HG02642 (cell line): ENCODE measurements around the gene CMC1.
"Not testable (repeated sequence)": the region's sequence is repeated elsewhere in the genome, so short reads cannot be mapped to it uniquely, and the experiment has no call there.

Experiments
- ATAC-seq: cut with Tn5 transposase; IDR thresholded peaks from one replicate; pipeline ENCODE4 v1.9.1; 2021; ENCODE audit warnings: mild to moderate bottlenecking; ENCODE audit not compliant: unreplicated experiment, poor library complexity

The CMC1 gene

GRCh38 chr3:28241221-28242160, at the start of gene CMC1:
Gene CMC1 (plus strand): TSS chr3:28241619. CDS start chr3:28241794, 175 bp downstream.
- ATAC-seq: peak; percentile 98

- ATAC-seq: no peak
Measured at GRCh38 chr3:28198161-28198560, 43.3 kb upstream of the CMC1 start.

- ATAC-seq: no peak
Measured at GRCh38 chr3:28198974-28199373, 42.4 kb upstream of the CMC1 start.

GRCh38 chr3:28199643-28200042, 41.8 kb upstream of the CMC1 start:
- ATAC-seq: not testable (repeated sequence)

GRCh38 chr3:28200366-28200848, 41.0 kb upstream of the CMC1 start:
- ATAC-seq: not testable (repeated sequence)

- ATAC-seq: no peak
Measured at GRCh38 chr3:28206479-28206878, 34.9 kb upstream of the CMC1 start.

GRCh38 chr3:28207000-28207733, 34.3 kb upstream of the CMC1 start:
- ATAC-seq: no peak

- no peak for ATAC-seq
Measured at GRCh38 chr3:28210968-28211713, 30.3 kb upstream of the CMC1 start.

GRCh38 chr3:28212681-28213080, 28.7 kb upstream of the CMC1 start:
- ATAC-seq: no peak

GRCh38 chr3:28215407-28215806, 26.0 kb upstream of the CMC1 start:
- ATAC-seq: no peak

GRCh38 chr3:28218071-28218916, 23.1 kb upstream of the CMC1 start:
- ATAC-seq: no peak

- no peak for ATAC-seq
Measured at GRCh38 chr3:28218917-28219198, 22.6 kb upstream of the CMC1 start.

- no peak for ATAC-seq
Measured at GRCh38 chr3:28224430-28224829, 17.0 kb upstream of the CMC1 start.

GRCh38 chr3:28226020-28226419, 15.4 kb upstream of the CMC1 start:
- ATAC-seq: no peak

- ATAC-seq: no peak
Measured at GRCh38 chr3:28228623-28229022, 12.8 kb upstream of the CMC1 start.

- no peak for ATAC-seq
Measured at GRCh38 chr3:28232659-28233058, 8.8 kb upstream of the CMC1 start.

GRCh38 chr3:28234454-28234853, 7.0 kb upstream of the CMC1 start:
- ATAC-seq: no peak

GRCh38 chr3:28239108-28239507, 2.3 kb upstream of the CMC1 start:
- ATAC-seq: no peak

- no peak for ATAC-seq
Measured at GRCh38 chr3:28240441-28240840, 978 bp upstream of the CMC1 start.

- ATAC-seq: no peak
Measured at GRCh38 chr3:28242519-28242918, 1.1 kb downstream of the CMC1 start.
